ENCODE data around the gene ATXN3L. TPM values are rescaled to one million over a fixed set of nuclear protein-coding genes. Genes with fewer than 3 reads are reported as not detected.

ATXN3L gene
- not detected for total RNA-seq
- long read RNA-seq, donor 1 = 0 reads
- long read RNA-seq, donor 2 = 0 reads

DNA sequence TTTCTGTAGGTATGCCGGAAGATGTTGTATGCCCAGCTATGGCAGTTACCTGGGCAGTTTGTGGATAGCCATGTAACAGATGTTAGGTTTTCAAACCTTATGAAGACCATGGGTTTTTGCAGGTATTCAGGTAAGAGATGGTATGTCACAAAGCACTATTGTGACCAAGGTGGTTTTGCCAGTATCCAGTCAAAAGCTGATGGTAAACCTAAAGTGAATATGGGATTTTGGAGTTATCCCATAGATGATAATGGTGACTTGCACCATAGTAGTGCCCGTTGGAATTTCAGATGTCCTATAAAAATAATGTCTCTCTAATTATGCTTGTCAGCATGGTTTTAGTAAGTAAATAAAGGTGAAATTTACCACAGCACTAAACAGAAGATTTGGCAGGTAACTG, at the start of gene ATXN3L:
Gene ATXN3L (minus strand): TSS at position 101 of the 400 bp plus-strand sequence. CDS start 119 bp downstream, outside the sequence.
- DNase-seq (ENCODE audit: low spot score) = no peak
- intact Hi-C loops (cut with DNase I) = no loop called here

GRCh38 chrX:13369256-13370030, 49.6 kb upstream of the ATXN3L start:
- DNase-seq (ENCODE audit: low spot score) = no peak
- intact Hi-C loops (cut with DNase I) = loop anchor here in 1 of 2 donors (10.0 kb wide), 2 partner anchors 115 to 245 kb away; no protein-coding TSS in a partner anchor

- DNase-seq (ENCODE audit: low spot score) = no peak
- intact Hi-C loops (cut with DNase I) = no loop called here
Observed at GRCh38 chrX:13367950-13368349, 48.1 kb upstream of the ATXN3L start.

DNA sequence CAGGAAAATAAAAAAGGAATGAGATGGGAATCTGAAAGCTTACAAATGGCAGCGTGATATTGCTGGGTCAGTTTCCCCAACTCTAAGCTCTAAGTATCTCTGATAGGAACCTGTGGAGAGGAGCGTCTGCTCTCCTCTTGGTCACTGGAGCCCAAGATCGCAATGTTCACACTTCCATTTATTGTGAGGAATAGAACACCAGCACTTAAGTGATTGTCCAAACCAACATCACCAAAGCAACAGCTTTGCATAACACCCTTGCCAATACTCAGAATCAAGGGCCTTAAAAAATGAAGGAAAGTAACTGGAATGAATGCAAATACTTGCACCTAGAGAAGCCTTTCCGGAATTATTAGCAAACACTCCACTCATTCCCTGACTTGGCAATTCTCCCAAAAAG, 46.8 kb upstream of the ATXN3L start:
- intact Hi-C loops (cut with DNase I) = no loop called here
- no peak for DNase-seq (ENCODE audit: low spot score)

- no peak for DNase-seq (ENCODE audit: low spot score)
- intact Hi-C loops (cut with DNase I) = no loop called here
Observed at GRCh38 chrX:13365161-13365560, 45.3 kb upstream of the ATXN3L start.

- DNase-seq (ENCODE audit: low spot score) = no peak
- intact Hi-C loops (cut with DNase I) = no loop called here
Observed at GRCh38 chrX:13364230-13364857, 44.5 kb upstream of the ATXN3L start.

DNA sequence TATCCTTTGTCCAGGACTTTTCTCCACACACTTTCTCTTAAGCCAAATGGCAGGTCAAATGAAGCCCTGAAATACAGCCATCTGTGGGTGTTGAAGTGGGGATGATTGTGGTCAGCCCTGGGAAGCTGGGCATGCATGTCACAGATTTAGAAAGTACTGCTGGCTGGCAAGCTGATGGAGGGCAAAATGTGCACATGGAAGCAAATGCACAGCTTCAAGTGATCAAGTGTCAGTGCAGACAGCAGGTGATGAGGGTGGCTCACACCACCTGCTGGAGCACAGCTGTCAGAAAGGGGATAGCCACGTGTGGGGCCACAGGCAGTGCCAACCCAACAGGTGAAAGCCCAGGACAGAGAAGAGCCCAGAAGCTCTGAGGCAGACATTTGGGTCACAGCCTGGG, 40.3 kb upstream of the ATXN3L start:
- intact Hi-C loops (cut with DNase I) = no loop called here

DNA sequence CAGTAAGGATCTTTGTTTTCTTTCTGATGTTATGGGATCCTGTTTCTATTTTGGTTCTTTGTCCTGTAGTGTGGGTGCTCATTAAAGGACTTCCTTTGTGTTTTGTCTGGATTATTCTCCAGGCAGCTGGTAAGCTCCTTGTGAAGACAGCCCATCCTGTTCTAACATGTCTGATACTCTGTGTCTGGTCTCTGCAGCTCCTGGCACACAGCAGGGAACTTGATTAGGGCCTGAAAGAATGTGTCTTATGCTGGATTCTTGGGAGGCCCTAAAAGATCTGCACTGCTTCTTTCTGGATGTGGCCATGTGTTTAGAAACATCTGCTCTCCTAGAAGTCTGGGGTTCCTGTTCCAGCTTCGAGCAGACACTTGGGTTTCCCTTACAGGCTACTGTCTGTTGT, 38.1 kb upstream of the ATXN3L start:
- intact Hi-C loops (cut with DNase I) = no loop called here
- no peak for DNase-seq (ENCODE audit: low spot score)

More for the DNA sequence above, 40.3 kb upstream of the ATXN3L start:
- DNase-seq (ENCODE audit: low spot score) = no peak

DNA sequence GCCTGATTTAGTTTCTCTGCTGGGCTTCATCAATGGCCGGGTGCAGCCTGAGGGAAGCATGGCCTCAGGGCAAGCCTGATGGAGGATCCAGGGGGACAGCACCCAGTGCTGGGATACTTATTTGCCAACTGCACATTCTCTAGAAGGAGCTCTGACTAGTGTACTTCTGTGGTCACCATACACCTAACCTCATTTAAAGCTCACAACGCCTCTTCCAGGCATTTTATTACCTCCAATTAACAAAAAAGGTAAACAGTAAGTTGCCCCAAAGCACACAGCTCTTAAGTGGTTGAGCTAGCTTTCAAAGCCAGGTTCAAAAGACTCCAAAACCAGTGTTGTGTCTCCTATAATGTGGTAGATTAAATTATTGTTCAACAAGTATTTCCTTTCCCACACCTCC, 26.8 kb upstream of the ATXN3L start:
- no peak for DNase-seq (ENCODE audit: low spot score)
- intact Hi-C loops (cut with DNase I) = no loop called here

DNA sequence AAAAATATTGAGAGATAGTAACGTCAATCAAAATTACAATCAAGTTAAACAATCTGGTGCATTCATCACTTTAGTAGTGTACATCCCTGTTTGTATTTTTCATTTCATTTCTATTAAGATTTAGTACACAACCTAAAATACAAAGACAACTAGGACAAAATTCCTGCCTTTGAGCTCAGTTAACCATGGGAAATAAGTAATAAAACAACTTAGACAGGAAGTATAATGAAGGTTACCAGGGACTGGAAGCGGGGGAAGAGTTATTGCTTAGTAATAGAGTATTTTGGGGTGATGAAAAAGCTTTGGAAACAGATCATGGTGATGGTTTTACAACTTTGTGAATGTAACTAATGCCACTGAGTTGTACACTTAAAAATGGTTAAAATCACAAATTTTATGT, 25.6 kb upstream of the ATXN3L start:
- DNase-seq (ENCODE audit: low spot score) = no peak
- intact Hi-C loops (cut with DNase I) = no loop called here

- intact Hi-C loops (cut with DNase I) = no loop called here
- DNase-seq (ENCODE audit: low spot score) = no peak
Observed at GRCh38 chrX:13345037-13345436, 25.2 kb upstream of the ATXN3L start.

GRCh38 chrX:13341491-13342101, 21.7 kb upstream of the ATXN3L start:
- no peak for DNase-seq (ENCODE audit: low spot score)
- intact Hi-C loops (cut with DNase I) = no loop called here

DNA sequence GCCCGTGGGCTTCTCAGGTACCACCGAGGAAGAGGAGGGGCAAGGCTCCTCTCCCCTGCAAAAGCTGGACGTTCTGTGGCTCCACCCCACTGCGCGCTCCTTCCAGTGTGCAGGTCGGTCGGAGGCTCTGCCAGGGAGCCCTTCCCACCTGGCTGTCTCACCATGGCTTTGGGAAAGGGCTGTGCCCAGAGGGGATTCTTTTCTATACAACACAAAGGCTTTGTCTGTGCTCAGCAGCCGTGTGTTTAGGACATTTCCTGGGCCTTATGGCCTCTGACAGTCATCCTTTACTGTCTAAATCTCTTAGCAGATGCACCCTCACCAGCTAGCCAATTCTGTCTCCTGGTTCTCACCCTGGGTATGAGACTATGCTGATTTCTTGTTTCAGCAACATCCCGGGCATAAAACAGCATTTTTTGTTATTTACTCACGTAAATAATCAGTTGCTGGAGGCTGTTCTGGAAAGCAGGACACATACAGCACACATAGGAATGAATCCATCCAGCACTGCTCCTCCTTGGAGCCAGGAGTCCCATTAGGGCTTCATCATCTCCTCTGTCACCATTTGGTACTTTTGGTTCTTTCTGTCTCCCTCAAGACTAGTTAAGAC, 20.4 kb upstream of the ATXN3L start:
- no peak for DNase-seq (ENCODE audit: low spot score)
- intact Hi-C loops (cut with DNase I) = no loop called here

GRCh38 chrX:13339607-13340006, 19.8 kb upstream of the ATXN3L start:
- intact Hi-C loops (cut with DNase I) = no loop called here
- no peak for DNase-seq (ENCODE audit: low spot score)

DNA sequence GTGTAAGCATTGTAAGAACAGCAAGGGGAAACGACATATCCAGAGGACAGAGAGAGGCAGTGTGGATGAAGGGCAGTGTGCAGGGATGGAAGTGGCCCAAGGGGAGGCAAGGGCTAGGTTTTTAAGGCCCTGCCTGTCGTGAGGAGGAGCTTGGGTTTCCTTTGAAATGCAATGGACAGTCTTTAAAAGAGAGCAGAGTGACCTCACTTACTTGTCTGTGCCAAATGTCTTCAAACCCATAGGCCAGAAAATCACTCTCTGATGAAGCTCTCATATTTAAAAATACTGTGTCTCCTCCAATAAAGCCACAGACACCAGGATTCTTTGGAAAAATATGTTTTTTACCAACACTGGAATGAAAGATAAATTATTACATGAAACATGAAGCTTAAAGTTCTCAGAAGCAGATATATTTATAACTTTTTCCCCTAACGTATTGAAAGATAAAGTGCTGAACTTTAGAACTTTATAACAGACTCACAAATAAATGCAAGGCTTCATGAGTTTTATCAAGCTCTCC, 19.2 kb upstream of the ATXN3L start:
- intact Hi-C loops (cut with DNase I) = no loop called here

GRCh38 chrX:13334491-13334890, 14.6 kb upstream of the ATXN3L start:
- intact Hi-C loops (cut with DNase I) = no loop called here
- DNase-seq (ENCODE audit: low spot score) = no peak

More for the DNA sequence above, 19.2 kb upstream of the ATXN3L start:
- no peak for DNase-seq (ENCODE audit: low spot score)

- DNase-seq (ENCODE audit: low spot score) = no peak
- intact Hi-C loops (cut with DNase I) = no loop called here
Observed at GRCh38 chrX:13330446-13330845, 10.6 kb upstream of the ATXN3L start.

DNA sequence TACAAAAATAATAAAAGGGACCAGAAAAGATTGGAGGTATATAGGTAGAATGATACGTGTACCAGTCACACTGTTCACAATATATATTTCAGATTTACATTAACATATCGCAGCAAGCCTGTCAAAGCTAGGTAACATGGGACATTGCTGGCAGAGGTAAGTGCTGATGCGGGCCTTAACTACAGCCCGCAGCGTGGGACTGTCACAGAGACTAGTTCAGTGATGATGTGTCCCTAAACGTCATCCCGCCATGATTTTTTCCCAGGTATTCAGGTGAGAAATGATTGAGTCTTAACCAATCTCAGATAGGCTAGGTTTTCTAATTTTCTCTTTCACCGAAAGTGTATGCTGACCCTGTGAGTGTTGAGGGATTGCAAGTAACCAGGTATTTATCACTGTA, 7.8 kb upstream of the ATXN3L start:
- DNase-seq (ENCODE audit: low spot score) = no peak
- intact Hi-C loops (cut with DNase I) = no loop called here

- intact Hi-C loops (cut with DNase I) = no loop called here
- no peak for DNase-seq (ENCODE audit: low spot score)
Observed at GRCh38 chrX:13323241-13323640, 3.4 kb upstream of the ATXN3L start.

DNA sequence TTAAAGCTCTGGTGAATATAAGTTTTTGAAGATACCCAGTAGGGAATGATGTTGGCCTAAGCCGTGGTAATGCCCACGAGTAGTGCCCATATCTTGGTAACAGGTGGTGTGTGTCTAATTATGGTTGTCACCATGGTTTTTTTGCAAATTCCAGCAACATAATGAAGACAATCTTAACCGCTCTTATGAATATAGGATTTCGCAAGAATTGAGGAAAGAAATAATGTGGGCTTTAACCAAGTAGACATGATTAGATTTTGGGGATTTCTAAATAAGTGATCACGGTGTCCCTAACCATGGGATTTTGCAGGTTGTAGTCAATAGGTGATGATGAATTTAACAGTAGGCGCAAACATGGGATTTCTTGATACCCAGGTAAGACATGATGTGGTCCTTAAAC, 2.5 kb downstream of the ATXN3L start:
- DNase-seq (ENCODE audit: low spot score) = no peak
- intact Hi-C loops (cut with DNase I) = no loop called here

Measured in posterior vena cava (tissue), 2 donors.